ENCODE results near the gene ASCL5. TPM values are rescaled to one million over a fixed set of nuclear protein-coding genes. Genes with fewer than 3 reads are reported as not detected.

Gene ASCL5
- total RNA-seq, 1 donor from 2014 or later, result not detected

GRCh38 chr1:201136355-201137023 is 9.5 kb upstream of the ASCL5 start:
- no peak for DNase-seq

- no peak for DNase-seq
Measured at GRCh38 chr1:201134405-201134804, 7.4 kb upstream of the ASCL5 start.

GRCh38 chr1:201131398-201131797 is 4.4 kb upstream of the ASCL5 start:
- DNase-seq, result no peak

- DNase-seq, result no peak
Measured at GRCh38 chr1:201128962-201129361, 2.0 kb upstream of the ASCL5 start.

- no peak for DNase-seq
Measured at GRCh38 chr1:201128476-201128875, 1.5 kb upstream of the ASCL5 start.

GRCh38 chr1:201127755-201128455 is 921 bp upstream of the ASCL5 start:
- DNase-seq, result no peak

GRCh38 chr1:201126463-201126831 is 537 bp downstream of the ASCL5 start:
- no peak for DNase-seq

GRCh38 chr1:201125800-201126199 is 1.2 kb downstream of the ASCL5 start:
- DNase-seq, result no peak

GRCh38 chr1:201125019-201125418 is 2.0 kb downstream of the ASCL5 start:
- peak; percentile 41 for DNase-seq

- no peak for DNase-seq
Measured at GRCh38 chr1:201123866-201124265, 3.1 kb downstream of the ASCL5 start.

- no peak for DNase-seq
Measured at GRCh38 chr1:201122321-201122957, 4.5 kb downstream of the ASCL5 start.

GRCh38 chr1:201119206-201120197 is 7.5 kb downstream of the ASCL5 start:
- DNase-seq, result peak; percentile 66

- no peak for DNase-seq
Measured at GRCh38 chr1:201116091-201116490, 10.9 kb downstream of the ASCL5 start.

GRCh38 chr1:201115390-201115937 is 11.5 kb downstream of the ASCL5 start:
- DNase-seq, result no peak

- DNase-seq, result peak; percentile 92
Measured at GRCh38 chr1:201114245-201115131, 12.5 kb downstream of the ASCL5 start.

- DNase-seq, result no peak
Measured at GRCh38 chr1:201113451-201114244, 13.3 kb downstream of the ASCL5 start.

GRCh38 chr1:201112926-201113325 is 14.1 kb downstream of the ASCL5 start:
- DNase-seq, result no peak

GRCh38 chr1:201112173-201112731 is 14.7 kb downstream of the ASCL5 start, which contains the start of gene CACNA1S:
TSS of gene CACNA1S (minus strand) at chr1:201112426. CDS start at chr1:201112339, 87 bp downstream.
- no peak for DNase-seq

- no peak for DNase-seq
Measured at GRCh38 chr1:201111672-201112071, 15.3 kb downstream of the ASCL5 start.

GRCh38 chr1:201111156-201111555 is 15.8 kb downstream of the ASCL5 start:
- DNase-seq, result no peak

All from dermis blood vessel endothelial cell (primary cell).